GM21360 (cell line): ENCODE results near the gene GON7.
"Not testable (repeated sequence)": the region's sequence is repeated elsewhere in the genome, so short reads cannot be mapped to it uniquely, and the experiment has no call there.

Source experiments
- ATAC-seq: cut with Tn5 transposase; IDR thresholded peaks from one replicate; pipeline ENCODE4 v1.9.1; 2021; ENCODE audit warnings: mild to moderate bottlenecking, moderate library complexity; ENCODE audit not compliant: unreplicated experiment

GON7 gene

DNA sequence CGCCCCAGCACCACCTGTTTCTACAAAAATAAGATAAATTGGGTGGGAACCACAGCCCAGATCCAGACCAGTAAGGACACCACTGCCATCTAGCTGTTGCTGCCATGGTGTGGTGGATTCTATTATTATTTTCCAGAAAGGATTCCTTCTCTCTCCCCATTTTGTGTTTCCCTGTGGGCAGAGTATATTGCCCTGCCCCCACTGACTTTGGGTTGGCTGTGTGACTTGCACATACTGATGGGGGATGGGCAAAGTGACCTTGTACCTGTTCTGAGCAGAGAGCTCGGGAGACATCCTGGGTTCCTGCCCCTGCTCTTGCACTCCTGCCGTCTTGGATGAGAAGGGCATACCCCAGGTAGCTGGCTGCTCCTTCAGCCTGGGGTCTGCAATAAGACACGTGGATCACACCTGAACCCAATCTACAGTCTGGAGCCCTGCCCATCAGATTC lies 46.5 kb downstream of the GON7 start:
- no peak for ATAC-seq

DNA sequence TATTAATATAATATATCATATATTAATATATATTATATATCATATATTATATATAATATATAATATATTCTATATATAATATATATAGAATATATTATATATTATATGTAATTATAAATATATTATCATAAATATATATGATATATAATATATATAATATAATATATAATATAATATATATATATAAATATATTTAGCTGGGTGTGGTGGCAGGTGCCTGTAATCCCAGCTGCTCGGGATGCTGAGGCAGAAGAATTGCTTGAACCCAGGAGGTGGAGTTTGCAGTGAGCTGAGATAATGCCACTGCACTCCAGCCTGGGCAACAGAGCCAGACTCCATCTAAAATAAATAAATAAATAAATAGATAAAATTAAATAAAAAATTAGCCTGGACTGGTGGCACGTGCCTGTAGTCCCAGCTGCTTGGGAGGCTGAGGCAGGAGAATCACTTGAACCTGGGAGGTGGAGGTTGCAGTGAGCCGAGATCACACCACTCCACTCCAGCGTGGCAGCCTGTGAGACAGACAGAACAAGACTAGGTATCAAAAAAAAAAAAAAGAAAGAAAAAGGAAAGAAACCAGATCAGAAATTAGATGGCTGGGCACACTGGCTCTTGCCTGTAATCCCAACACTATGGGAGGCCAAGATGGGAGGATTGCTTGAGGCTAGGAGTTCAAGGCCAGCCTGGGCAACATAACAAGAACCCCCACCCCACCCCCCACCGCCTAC lies 47.1 kb downstream of the GON7 start:
- not testable (repeated sequence) for ATAC-seq

DNA sequence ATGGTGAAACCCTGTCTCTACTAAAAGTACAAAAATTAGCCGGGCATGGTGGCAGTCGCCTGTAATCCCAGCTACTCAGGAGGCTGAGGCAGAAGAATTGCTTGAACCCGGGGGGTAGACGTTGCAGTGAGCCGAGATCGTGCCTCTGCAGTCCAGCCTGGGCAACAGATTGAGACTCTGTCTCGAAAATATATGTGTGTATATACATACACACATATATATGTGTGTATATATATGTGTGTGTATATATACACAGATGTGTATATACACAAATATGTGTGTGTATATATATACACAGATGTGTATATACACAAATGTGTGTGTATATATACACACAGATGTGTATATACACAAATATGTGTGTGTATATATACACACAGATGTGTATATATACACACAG lies 48.5 kb downstream of the GON7 start:
- ATAC-seq: not testable (repeated sequence)

DNA sequence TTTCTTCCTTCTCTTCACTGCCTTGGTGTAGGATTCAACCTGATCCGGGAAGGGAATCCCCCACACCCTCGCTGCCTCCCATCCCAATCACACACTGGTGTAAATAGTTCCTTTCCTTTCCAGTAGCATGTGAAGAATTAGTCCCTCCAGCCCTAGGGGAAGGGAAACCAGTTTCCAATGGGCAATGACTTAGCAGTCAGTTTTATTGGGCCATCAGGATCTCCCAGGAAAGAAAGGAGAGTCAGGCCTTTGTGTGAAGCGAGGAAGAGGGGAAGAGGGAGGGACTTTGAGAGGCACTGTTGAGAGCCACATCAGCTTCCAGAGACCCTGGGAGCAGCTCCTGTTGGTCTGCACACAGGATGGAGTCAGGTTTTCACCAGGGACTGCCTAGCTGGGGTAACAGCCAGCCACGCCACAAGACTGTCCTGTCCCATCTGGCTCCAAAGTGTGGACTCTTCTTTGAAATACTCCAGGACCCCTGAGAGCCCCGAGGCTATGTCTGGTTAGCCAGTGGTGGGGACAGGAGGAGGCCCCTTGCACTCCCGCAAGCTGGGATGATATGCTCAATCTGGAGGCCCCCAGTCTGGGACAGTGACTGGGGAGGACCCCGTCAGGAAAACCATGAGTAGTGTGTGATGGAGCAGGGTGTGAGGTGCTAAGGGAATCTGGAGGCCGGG lies 50.0 kb downstream of the GON7 start:
- ATAC-seq: no peak

DNA sequence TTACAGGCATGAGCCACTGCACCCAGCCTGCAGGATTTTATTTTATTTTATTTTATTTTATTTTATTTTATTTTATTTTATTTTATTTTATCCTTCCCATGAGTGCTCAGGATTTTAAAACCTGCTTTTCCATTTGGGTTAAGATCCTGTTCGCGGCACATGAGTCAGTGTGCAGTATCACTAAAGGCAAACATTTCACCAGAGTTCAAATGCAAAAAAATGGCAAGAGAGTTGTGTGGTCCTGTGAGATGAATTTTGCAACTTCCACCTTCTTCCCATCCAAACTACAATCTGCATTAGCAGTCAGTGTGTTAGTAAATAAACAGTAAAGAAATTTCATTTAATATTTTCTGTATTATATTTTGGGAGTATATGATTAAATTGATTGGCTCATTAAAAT lies 51.2 kb downstream of the GON7 start:
- no peak for ATAC-seq

DNA sequence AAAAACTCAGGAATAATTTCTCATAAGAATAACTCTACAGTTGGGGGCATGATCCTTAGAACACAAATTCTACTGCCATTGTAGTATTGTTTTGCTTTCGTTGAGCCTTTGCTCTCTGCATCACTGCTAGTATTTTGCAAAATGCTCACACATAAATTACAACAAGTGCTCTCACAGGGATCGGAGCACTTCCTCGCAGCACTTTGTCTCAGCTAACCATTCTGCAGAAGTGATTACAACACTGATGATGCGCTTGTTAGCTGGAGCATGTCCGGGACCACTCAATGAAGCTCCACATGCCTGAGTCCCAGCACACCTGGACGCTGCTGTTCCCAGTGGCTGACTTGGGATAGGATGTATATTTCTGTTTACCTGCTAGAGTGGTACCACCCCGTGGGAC lies 53.7 kb downstream of the GON7 start:
- ATAC-seq: no peak
